ENCODE measurements around the gene TSPAN18.

The TSPAN18 gene

DNA sequence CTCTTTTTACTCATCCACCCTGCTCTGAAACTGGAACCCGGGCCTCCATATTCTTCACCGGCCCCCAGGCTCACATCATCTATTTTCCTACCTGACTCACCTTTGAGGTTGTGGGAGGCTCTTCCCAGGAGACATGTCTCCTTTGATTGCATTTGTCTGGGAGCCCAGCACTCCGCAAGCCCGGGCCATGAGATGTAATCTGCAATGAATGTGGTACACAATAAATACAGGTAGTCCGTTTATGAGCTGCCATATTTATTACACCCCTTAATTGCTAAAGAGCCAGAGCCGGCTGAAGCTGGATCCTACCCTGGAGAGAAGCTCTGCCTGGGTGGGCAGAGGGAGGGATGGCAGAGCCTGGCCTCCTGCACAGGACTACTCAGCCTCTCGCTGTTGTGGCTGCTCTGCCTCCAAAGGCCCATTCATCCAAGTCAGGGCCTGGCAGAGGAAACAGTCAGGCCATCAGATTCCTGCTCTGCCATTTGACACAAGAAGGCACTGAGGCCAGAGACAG lies 174.4 kb downstream of the TSPAN18 start:
- no peak for ATAC-seq

DNA sequence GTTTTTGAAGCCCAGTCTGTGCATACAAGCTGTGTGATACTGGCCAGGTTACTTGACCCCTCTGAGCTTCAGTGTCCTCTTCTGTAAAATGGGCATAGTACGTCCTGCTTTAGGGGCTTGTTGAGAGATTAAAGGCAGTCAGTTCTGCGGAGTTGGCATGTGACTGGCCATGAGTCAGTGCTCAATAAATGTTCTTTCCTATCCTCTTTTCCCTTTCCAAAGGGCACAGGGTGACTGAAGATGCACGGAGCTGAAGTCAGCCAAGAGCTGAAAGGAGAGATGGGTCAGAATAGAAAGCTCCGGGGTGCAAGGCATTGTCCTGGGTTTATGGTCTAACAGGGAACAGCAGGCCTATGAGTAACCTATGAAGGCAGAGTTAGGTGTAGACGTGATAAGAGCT lies 175.0 kb downstream of the TSPAN18 start:
- ATAC-seq, result no peak

DNA sequence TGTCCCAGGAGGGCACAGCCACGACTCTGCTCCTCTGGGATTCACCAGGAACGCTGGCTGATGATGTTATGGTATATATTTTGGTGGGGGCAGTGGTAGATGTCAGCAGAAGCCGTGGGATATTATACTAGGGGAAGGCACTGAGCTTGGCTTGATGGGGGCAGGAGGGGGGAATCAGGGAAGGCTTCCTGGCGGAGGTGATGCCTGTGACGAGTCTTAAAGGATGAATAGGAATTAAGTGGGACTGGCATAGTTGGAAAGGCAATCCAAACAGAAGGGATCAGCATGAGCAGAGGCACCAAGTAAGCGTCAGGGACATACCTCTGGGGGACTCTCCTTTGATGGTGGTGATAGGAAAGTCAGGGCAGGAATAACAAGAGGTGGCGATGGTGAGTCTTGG lies 176.3 kb downstream of the TSPAN18 start:
- ATAC-seq, result no peak

DNA sequence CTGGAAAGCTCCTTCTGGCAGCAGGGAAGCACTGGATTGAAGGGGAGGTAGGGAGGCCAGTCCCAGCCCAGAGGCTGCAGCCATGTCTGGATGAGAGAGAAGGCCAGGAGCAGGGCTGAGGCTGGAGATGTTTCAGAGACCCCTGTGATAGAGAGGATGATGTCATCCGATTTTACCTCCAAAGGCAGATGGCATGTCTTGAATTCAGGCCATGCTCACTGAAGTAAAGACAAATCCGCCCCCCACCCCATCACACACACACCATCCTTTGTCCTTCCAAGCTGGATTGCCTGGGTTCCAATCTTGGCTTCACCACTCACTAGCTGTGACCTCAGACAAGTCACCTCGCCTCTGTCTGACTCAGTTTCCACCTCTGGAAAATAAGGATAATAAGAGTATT lies 176.8 kb downstream of the TSPAN18 start:
- ATAC-seq, result no peak

DNA sequence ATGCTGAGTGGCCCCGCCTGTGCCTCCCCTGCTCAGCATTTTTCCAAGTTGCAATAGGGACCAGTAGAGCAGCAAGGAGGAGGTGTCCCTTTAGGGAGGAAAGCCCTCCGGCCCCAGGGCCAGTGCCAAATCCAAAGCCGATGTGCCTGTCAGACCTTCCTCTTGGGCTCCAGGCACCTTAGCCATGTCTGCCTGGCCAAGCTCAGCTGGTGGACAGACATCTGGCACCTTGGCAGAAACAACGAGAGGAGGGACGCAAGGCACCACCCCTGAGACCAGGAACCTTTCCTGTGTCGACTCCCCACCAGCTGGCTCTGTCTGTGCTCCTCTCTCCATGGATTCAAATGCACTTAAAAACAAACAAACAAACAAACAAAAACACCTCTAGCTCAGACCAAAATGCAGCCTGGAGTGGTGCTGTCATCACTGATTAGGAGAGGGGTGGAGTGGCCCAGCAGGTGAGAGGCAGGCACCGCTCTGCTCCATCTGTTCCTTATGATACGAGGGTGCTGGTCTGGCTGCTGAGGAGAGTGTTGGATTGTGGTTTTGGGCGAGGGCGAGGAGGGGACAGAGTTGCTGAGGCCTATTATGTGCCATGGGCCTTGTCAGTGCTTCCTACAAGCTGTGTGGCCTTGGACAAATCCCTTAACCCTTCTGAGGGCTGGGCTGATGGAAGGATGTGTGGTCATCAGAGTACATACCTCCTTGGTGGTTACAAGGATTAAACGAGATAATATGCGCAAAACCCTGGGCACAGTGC lies 177.7 kb downstream of the TSPAN18 start:
- no peak for ATAC-seq

DNA sequence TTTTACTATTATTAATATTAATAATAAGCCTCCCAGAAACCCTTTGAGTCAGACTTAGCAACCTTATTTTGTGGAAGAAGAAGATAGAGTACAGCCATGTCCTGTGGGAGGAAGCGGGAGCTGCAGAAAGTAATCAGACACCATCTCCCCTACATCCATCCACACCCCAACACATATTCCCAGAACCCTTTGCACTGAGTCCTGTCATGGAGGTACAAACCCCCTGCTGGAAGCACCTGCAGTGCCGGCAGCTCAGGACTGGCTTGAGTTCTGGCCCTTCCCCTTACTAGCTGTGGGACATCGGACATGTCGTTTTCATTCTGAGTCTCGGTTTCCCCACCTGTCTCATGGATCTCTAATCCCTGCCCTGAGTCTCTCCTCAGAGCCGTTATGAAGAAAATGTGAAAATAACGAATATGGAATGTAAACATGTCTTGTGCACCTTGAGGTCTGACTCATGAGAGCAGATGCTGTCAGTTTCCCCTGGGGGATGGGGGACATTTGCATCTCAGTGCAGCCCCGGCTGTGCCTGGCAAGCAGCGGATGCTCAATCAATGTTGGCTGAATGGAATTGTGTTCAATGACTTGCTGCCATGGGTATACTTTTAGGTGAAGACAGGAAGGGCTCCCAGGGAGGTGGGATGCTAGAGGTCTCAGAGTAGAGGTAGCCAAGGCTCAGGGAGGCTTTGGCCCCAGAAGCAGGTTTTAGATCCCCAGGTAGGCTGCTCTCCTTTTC lies 178.5 kb downstream of the TSPAN18 start:
- ATAC-seq, result no peak

DNA sequence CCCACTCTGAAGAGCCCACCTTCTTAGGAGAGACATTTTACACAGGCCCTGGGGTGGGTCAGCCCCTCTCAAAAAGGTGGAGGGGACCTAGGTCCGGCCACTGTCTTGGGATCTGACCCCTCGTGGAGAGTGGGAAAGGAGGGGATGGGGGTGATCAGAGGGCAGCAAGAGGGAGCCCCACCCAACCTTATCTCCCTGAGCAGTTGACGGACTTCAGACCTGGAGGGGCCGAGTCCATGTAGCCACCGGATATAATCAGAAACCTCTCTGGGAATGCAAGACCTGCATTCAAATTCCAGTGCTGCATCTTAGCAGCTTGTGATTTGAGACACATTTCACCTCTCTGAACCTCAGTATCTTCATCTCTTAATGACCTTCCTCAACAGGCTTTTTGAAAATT lies 179.9 kb downstream of the TSPAN18 start:
- ATAC-seq, result no peak

DNA sequence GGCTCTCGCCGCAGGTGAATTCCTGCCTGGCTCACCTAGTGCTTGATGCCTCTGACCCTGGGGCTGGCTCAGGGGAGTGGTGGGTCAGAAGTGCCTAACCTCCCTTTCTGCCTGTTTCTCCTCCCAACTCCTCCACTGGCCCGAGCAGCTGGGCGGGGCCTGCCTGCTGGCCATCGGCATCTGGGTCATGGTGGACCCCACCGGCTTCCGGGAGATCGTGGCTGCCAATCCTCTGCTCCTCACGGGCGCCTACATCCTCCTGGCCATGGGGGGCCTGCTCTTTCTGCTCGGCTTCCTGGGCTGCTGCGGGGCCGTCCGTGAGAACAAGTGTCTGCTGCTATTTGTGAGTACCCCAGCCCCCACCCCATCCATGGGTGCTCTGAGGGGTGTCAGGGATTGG lies 182.8 kb downstream of the TSPAN18 start:
- no peak for ATAC-seq

DNA sequence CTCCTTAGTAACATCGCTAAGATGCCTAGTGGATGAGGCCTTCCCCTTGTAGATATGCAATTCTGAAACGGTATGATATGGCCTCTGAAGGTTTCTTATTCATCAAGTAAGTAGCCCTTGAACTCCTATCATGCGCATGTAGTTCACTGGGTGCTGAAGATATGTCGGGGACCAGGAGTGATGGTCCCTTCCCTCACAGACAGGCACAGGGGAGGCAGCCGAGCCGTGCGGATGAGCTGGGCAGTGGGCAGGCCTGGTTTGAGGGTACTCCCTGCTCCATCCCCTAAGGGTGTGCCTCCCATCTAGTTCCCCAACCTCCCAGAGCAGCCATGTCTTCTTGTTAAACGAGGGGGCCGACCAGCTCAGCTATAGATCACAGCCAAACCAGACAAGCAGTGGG lies 183.8 kb downstream of the TSPAN18 start:
- no peak for ATAC-seq

DNA sequence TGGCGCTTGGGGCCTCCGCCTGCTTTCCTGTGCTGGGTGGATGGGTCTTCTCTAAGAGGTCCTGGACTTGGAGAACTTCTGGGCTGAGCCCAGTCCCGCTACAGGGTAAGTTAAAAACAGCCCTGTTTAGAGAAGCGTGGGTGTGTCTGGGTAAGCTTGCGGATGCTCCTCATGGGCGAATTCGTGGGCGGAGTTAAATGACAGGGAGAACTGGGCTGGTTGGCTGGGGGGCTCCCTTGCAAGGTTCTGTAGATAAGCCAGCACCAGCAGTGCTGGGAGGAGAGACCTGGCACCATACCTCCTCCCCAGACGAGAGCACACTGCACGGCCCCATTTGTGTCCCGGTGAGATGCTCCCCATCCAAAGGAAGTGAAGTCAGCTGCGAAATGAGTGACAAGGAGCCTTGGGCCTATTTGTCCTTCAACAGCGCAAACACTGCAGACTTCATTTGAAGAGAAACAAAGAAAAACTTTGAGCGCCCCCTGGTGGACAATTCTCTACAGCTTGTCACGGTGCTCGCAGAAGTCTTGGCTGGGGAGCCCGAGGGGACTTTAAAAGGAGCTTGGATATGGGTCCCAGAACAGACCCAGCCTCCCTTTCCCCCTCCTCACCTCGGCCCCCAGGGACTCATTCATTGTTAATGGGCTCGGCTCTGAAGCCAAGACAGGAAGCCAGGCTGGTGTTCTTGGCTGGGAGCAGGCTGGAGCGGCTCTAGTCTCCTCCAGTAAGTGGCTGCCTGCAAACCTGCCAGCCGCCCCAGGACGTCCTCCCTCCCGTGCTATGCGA lies 184.5 kb downstream of the TSPAN18 start:
- peak; percentile 77 to 84 for ATAC-seq

DNA sequence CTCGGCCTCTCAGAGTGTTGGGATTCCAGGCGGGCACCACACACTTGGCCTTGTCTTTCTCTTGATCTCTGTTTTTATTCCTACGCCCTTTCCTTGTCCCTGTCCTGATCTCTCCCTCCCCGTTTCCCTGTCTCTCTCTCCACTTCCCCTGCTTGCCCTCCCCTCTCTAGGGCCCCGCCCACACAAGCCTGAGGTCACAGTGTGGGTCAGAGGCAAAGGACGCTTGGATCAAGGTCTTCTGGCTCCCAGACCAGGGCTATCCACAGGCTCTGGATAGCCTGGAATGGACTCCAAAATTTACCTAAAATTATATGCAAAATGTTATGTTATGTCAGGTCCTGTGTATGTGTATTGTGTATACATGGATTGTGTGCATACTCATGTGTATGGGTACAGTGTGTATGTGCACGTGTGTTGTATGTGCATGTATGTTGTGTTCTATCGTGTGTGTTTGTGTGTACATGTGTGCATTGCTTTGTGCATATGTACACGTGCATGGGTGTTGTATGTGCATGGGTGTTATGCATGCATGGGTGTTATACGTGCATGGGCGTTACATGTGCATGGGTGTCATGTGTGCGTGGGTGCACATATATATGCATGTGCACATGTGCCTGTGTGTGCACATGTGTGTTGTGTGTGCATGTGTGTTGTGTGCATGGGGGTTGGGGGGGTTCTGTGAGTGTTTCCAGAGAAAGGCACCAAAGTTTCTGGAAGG lies 185.7 kb downstream of the TSPAN18 start:
- no peak for ATAC-seq

DNA sequence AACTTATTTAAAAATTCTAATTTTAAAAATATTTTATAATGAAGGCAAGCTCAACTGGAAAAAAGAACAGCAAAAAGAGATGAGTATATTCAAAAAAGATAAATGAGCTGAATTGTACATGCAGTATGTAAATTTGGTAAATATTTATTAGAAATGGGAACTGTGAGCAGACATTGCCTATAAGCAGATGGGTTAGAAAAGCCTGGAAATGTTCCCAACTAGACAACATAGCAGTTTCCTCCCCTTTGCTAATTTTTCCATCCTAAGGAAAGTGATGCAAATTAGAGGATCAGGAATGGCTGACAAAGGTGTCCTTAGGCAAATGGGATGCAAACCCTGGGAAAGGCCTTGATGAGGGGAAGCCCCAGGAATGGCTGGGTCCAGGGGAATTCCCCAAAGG lies 186.7 kb downstream of the TSPAN18 start:
- ATAC-seq, result no peak

DNA sequence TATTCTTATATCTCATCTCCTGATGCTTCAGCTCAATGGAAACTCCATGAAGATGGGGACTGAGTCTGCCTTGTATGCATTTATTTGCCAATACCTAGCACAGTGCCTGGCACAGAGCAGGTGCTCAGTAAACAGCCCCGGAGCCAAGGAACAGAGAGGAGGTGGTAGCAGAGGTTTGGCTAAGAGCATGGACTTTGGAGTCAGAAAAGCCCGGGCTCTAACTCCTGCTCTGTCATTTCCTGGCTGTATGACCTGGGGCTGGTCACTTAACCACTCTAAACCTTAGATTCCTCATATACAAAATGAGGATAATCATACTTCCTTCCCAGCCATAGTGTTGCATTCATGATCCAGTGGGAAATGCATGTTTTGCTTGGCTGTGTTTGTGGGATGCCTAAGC lies 187.3 kb downstream of the TSPAN18 start:
- ATAC-seq, result no peak

DNA sequence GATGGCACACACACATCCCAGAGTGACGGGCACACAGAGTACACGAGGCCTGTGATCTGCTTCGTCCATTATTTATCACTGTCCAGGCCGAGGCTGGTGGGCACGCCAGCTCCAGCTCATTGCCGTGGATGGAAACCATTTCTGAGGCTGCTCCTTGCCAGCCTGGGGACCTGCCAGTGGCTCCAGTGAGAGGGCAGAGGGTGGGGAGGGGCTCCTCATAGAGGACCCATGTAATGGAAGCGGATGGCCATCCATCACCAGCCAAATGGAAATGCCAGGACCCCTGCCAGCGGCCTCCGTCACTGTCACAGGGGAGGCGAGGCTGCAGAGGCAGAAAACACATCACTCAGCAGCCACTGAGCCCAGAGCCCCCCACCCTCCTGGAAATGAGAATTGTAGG lies 188.2 kb downstream of the TSPAN18 start:
- no peak for ATAC-seq

DNA sequence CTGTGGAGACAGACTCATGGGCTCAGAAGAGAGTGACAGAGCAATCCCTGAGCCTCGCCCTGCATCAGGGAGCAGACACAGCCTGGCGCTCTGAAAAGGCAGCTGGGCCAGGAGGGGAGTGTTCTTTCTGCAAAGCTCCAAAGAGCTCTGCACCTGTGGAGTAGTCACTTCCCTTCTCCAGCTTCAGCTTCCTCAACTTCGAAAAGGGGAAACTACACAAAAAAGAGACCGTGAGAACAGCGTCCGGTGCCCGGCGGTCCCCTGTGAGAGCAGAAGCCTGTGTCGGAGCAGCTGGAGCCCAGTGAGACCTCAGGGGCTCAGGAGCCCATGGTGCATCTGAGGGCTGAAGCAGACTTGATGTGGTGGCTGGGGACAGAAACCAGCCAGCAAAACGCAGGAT lies 188.9 kb downstream of the TSPAN18 start:
- no peak for ATAC-seq

DNA sequence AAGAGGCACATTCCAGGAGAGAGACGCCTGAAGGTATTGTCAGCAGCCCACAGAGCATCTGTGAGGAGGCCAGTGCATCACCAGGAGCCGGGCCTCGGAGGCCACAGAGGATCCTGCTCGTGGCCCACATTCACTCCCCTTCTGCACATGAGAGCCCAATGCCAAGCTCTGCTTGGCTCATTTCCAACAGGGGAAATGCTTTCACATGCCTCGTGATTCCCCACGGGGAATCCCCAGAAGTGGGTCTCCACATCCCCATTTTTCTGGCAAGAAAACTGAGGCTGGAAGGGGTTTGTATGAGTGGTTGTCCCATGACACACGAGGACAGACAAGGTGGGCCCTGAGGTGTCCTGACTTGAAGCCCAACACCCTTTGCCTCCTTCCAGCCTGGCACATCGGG lies 189.6 kb downstream of the TSPAN18 start:
- ATAC-seq, result no peak

DNA sequence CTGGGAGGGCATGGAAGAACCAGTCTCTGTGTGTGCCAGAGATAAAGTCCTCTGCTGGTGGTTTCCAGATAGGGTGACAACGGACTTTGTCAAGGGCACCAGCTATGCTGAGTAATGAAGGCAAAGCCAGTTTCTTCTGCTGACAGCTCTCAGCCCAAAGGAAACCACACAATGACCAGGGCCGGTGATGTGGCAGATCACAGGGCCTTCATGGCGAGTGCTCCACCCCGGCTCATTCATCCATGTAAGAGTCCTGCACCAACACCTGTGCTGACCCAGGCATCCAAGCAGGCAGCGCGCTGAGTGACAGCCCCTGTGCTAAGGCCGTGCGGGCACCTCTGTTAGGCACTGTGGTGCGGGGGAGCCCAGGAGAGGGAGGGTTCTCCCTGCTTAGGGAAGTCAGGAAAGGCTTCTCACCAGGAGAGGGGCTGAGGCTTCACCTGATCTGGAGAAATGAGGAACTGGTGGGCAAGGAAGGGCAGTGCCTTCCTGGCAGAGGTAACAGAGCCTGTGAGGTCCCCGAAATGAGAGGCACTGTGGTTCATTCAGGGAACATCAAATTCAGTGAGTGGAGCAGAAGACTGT lies 190.1 kb downstream of the TSPAN18 start:
- ATAC-seq, result peak in 1 of 2 donors; percentile 35

DNA sequence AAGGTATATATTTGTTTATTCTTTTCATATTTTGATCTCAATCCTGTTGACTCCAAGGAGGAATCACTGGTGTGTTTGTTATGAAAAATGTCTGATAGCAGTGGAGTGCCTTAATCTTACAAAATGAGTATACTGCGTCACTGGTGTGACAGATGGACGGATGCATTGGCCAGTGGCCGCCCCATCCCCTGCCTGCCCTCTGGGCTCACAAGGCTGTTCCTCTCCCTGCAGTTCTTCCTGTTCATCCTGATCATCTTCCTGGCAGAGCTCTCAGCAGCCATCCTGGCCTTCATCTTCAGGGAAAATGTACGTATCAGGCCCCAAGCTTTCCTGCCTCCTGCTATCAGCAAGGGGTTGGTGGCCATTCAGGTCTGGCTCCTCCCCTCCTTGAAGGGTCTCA lies 191.0 kb downstream of the TSPAN18 start:
- ATAC-seq, result no peak

DNA sequence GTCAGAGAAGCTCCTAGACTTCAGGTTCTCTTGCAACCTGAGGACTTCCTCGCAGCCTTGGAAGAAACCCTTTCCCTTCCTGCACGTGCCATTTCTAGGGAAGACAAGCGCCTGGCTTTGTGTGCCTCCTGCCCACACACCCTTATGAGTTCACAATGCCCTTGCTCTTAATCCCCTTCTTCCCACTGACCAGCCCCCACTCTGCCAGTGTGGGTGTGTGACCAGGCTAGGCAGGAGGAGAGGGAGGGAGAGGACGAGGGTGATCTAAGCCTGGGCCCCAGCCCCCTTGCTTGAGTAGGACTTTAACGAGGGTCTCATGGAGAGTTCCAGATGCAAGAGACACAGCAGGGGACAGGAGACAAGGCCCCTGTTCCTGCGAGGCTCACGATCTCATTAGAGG lies 193.7 kb downstream of the TSPAN18 start:
- no peak for ATAC-seq

DNA sequence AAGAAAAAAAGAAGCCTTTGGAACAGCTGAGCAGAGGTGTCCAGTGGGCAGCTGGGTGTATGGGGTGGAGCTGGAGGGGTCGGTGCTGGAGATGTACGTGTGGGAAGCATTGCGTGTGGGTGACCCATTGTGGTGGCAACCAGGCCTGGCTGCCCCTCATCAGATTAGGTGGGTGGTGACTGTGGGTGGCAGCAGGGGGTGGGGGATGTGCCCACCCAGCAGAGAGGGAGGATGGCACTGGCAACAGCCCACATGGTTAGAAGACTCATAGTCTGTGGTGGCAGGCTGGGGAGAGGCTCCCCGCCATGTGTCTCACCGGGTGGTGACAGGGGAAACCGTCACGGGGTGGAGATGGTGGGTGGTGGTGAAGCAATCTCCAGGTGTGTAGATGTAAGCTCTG lies 196.4 kb downstream of the TSPAN18 start:
- ATAC-seq, result no peak

DNA sequence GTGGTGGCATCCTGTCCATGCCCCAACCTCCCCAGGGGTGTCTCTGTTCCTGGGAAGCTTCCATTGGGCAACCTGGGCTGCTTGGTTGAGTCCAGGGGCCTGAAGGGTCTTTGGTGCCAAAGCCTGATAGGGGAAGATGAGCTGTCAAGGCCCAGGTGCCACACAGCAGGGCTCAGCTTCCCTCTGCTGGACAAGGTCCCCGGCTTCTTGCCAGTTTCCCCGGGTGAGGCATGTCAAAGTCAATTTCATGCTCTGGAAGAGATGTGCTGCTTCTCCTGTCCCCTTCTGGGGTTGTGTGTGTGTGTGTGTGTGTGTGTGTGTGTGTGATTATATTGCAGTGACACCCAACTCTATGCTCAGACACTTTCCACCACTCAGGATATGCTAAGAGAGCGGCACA lies 197.0 kb downstream of the TSPAN18 start:
- ATAC-seq, result no peak

DNA sequence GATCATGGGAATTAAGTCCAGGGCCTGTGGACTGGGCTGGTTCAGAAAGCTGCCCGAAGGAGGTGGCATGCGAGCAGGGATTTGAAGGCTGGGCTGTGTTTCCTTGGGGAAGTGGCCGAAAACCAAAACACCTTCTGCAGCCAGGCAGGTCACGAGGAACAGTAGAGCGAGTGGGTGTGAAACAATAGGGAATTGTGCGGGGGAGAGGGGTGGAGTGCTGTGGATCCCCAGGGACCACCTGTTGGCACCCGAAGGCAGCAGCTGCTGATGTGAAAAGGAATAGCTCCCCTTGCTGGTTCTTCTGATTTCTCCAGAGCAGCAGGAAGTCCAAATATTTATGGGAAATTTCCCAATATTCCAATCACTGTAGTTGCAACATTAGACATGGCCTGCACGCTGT lies 199.3 kb downstream of the TSPAN18 start:
- ATAC-seq, result no peak
